Smooth muscle cell (in vitro differentiated cells): ENCODE data around the gene MYOF. TPM values are rescaled to one million over a fixed set of nuclear protein-coding genes. Genes with fewer than 3 reads are reported as not detected.
A peak's percentile ranks its signal among the peaks of the same experiment; 100 is the strongest.
"Not testable (repeated sequence)": the region's sequence is repeated elsewhere in the genome, so short reads cannot be mapped to it uniquely, and the experiment has no call there.

Experiments
- DNase-seq: peaks from one replicate; lab custom pipeline; 2025; ENCODE audit not compliant: unreplicated experiment; lab: John Stamatoyannopoulos, UW
- H2AFZ ChIP-seq: fragments of 200-600 bp; sonication (generic); 2 replicates; pipeline ENCODE4 v1.6.0; 2016; ENCODE audit warnings: antibody characterized with exemption, low read depth, mild to moderate bottlenecking
- H3F3A ChIP-seq: fragments of 200-600 bp; sonication (generic); 2 replicates; pipeline ENCODE4 v1.6.0; 2017; ENCODE audit warnings: antibody characterized with exemption, low read depth
- H3K27ac ChIP-seq: fragments of 200-600 bp; sonication (generic); 2 replicates; pipeline ENCODE4 v1.5.1; 2016; ENCODE audit warnings: low read depth, mild to moderate bottlenecking
- H3K27me3 ChIP-seq: fragments of 200-600 bp; sonication (generic); 2 replicates; pipeline ENCODE4 v1.6.1; 2016; ENCODE audit warnings: low read depth, mild to moderate bottlenecking
- H3K36me3 ChIP-seq: fragments of 200-600 bp; sonication (generic); 2 replicates; pipeline ENCODE4 v1.5.1; 2016; ENCODE audit warnings: low read depth
- H3K4me1 ChIP-seq: fragments of 200-600 bp; sonication (generic); 2 replicates; pipeline ENCODE4 v1.5.1; 2016; ENCODE audit warnings: low read depth
- H3K4me2 ChIP-seq: fragments of 200-600 bp; sonication (generic); 2 replicates; pipeline ENCODE4 v1.6.0; 2016; ENCODE audit warnings: mild to moderate bottlenecking
- H3K4me3 ChIP-seq: fragments of 200-600 bp; sonication (generic); 2 replicates; pipeline ENCODE4 v1.5.1; 2016; ENCODE audit warnings: mild to moderate bottlenecking
- H3K79me2 ChIP-seq: fragments of 200-600 bp; sonication (generic); 2 replicates; pipeline ENCODE4 v1.6.0; 2016; ENCODE audit warnings: low read depth, mild to moderate bottlenecking
- H3K9ac ChIP-seq: fragments of 200-600 bp; sonication (generic); 2 replicates; pipeline ENCODE4 v1.6.0; 2016; ENCODE audit warnings: low read depth
- H3K9me3 ChIP-seq: fragments of 200-600 bp; sonication (generic); replicated peaks from 2 replicates; pipeline ENCODE4 v1.5.1; 2016; ENCODE audit warnings: low read depth
- H4K20me1 ChIP-seq: fragments of 200-600 bp; sonication (generic); 2 replicates; pipeline ENCODE4 v1.6.0; 2016; ENCODE audit warnings: low read depth
- WGBS: methylation state at CpG from one replicate; pipeline ENCODE4 v1.1.7; 2016; ENCODE audit warnings: low lambda C conversion rate; 5-methylcytosine and 5-hydroxymethylcytosine counted together
- polyA plus RNA-seq: library from polyadenylated mRNA; unstranded; fragments of >200 nt; fragmentation: Nextera tagmentation; extraction: Ambion mirVana; gene quantifications from 2 replicates; pipeline ENCODE4 v1.2.1, GENCODE V29; 2016
- total RNA-seq: library from RNA; depleted of rRNA; stranded (reverse); fragments of >200 nt; gene quantifications from 2 replicates; pipeline ENCODE4 v1.2.3, GENCODE V29; 2014
- TF ChIP-seq, protein P1 (sequence below): fragments of 200-600 bp; sonication (generic); IDR thresholded peaks from 2 replicates; pipeline ENCODE4 v1.5.1; 2017; ENCODE audit warnings: borderline replicate concordance, mild to moderate bottlenecking, antibody characterized with exemption; ENCODE audit not compliant: insufficient read depth, poor library complexity, severe bottlenecking

The MYOF gene
- total and polyA plus RNA-seq, 2 experiments from 2014 or later, result 29.6 to 99.5 TPM

DNA sequence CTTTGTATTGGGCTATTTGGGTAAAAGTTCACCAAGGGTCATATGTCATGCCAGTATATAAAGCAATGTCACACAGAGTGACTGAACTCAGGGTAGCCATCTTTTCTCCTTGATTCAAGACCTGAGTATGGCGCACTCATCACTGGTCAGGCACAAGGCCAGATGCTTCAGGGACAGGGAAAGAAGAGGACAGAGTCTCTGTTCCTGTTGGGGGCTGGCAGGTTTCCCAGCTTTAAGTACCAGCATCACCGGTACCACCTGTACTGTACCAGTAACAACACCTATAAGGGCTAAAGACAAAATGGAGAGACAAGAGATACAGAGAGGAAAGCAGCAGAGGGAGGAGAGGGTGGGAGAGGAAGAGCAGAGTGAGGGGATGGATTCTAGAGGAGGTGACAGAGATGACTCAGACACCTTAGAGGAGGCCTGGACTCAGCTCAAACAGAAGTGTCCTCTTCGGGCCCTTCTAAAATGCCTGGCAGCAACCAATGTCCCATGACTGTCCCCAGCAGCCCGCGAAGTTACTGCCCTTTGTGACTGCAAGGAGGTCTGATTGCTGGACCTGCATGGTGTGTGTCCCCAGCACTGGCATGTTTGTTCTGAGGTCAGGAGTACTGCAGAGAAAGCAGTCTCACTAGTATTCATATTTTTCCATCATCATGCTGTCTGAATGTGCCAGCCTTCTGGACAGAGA is 191.3 kb downstream of the MYOF start:
- no peak overlapping the region for H3K4me3 ChIP-seq
- H3K79me2 ChIP-seq, result no peaks in the 10 kb centered on the region
- H3K9me3 ChIP-seq, result no peaks in the 10 kb centered on the region
- no peaks in the 10 kb centered on the region for H3K4me1 ChIP-seq
- TF ChIP-seq, protein P1, sequence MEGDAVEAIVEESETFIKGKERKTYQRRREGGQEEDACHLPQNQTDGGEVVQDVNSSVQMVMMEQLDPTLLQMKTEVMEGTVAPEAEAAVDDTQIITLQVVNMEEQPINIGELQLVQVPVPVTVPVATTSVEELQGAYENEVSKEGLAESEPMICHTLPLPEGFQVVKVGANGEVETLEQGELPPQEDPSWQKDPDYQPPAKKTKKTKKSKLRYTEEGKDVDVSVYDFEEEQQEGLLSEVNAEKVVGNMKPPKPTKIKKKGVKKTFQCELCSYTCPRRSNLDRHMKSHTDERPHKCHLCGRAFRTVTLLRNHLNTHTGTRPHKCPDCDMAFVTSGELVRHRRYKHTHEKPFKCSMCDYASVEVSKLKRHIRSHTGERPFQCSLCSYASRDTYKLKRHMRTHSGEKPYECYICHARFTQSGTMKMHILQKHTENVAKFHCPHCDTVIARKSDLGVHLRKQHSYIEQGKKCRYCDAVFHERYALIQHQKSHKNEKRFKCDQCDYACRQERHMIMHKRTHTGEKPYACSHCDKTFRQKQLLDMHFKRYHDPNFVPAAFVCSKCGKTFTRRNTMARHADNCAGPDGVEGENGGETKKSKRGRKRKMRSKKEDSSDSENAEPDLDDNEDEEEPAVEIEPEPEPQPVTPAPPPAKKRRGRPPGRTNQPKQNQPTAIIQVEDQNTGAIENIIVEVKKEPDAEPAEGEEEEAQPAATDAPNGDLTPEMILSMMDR, result no peak
- H3F3A ChIP-seq, result no peaks in the 10 kb centered on the region
- WGBS, result 81% methylated on average over 5 of the region's 5 CpGs
- H3K27me3 ChIP-seq, result no peaks in the 10 kb centered on the region
- DNase-seq, result no peak
- no peak overlapping the region for H3K4me2 ChIP-seq
- H3K27ac ChIP-seq, result no peak overlapping the region
- no peak overlapping the region for H2AFZ ChIP-seq
- H3K36me3 ChIP-seq, result no peaks in the 10 kb centered on the region
- no peak overlapping the region for H3K9ac ChIP-seq
- H4K20me1 ChIP-seq, result no peaks in the 10 kb centered on the region

- no peaks in the 10 kb centered on the region for H3F3A ChIP-seq
- no peaks in the 10 kb centered on the region for H3K4me1 ChIP-seq
- peak overlapping the region; percentile 1 for H3K4me2 ChIP-seq
- H3K27me3 ChIP-seq, result no peaks in the 10 kb centered on the region
- no peak overlapping the region for H3K27ac ChIP-seq
- no peak overlapping the region for H2AFZ ChIP-seq
- peak; percentile 4 for DNase-seq
- no peaks in the 10 kb centered on the region for H3K79me2 ChIP-seq
- H4K20me1 ChIP-seq, result no peaks in the 10 kb centered on the region
- H3K9me3 ChIP-seq, result no peaks in the 10 kb centered on the region
- H3K4me3 ChIP-seq, result no peak overlapping the region
- TF ChIP-seq, protein P1, result peak; percentile 75
- H3K36me3 ChIP-seq, result no peaks in the 10 kb centered on the region
- WGBS, result 32% methylated on average over 20 of the region's 20 CpGs
- H3K9ac ChIP-seq, result no peak overlapping the region
These were observed 193.2 kb downstream of the MYOF start for GRCh38 chr10:93288679-93289634.

DNA sequence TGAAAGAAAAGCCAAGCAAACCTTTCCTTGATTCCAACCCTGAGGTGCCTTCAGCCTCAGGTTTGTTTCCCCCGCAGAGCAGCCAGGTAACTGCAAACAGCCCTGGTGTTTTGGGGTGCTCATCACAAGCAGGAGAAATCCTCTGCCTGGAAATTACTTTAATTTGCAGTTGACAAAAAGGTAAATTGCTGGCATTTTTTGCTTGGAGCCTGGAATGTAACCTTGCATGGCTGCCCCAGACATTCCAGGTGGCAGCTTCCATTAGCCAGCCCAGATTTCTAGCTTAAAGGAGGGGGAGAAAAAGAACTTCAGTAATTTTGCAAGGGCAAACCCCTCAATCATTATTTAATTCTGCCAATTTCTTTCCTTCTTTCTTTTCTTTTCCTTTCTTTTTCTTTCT is 194.4 kb downstream of the MYOF start:
- 87% methylated on average over 1 of the region's 1 CpG for WGBS

DNA sequence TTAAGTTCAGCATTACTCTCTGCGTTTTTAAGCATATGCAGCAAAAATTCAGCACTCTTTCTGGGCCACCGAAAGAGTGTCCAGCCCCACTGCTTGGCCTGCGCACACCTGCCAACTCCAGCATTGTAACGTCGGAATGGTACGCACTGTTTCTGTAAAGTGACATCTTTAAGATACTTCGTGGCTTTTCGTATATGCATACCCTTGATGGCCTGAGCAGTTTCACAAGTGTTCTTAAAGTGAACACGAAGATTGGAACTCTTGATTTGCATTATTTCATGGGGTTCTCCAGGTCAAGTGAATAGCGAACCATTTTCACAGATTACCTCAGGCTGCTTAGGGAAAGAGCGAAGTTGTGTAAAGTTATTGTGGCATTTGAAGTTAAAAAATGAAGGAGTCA is 197.9 kb downstream of the MYOF start:
- not testable (repeated sequence) for H2AFZ ChIP-seq, H3K27me3 ChIP-seq, H4K20me1 ChIP-seq, H3K9ac ChIP-seq, H3K36me3 ChIP-seq, H3K4me2 ChIP-seq, H3K27ac ChIP-seq, H3K79me2 ChIP-seq, H3K4me3 ChIP-seq, H3F3A ChIP-seq, H3K9me3 ChIP-seq, DNase-seq
- peaks cover 12% of the 10 kb centered on the region for H3K4me1 ChIP-seq
- 95% methylated on average over 9 of the region's 11 CpGs for WGBS

More for the DNA sequence above, 194.4 kb downstream of the MYOF start:
- no peak overlapping the region for H2AFZ ChIP-seq
- H3K79me2 ChIP-seq, result no peaks in the 10 kb centered on the region
- H3K4me3 ChIP-seq, result no peak overlapping the region
- no peak overlapping the region for H3K4me2 ChIP-seq
- no peak overlapping the region for H3K9ac ChIP-seq
- H3K4me1 ChIP-seq, result no peaks in the 10 kb centered on the region
- H3K36me3 ChIP-seq, result no peaks in the 10 kb centered on the region
- H3K27me3 ChIP-seq, result no peaks in the 10 kb centered on the region
- DNase-seq, result no peak
- no peaks in the 10 kb centered on the region for H4K20me1 ChIP-seq
- H3K9me3 ChIP-seq, result no peaks in the 10 kb centered on the region
- TF ChIP-seq, protein P1, result no peak
- H3F3A ChIP-seq, result no peaks in the 10 kb centered on the region
- H3K27ac ChIP-seq, result no peak overlapping the region
